Measurements from ENCODE around the gene DDX60. TPM values are rescaled to one million over a fixed set of nuclear protein-coding genes. Genes with fewer than 3 reads are reported as not detected.
"Not testable (repeated sequence)": the region's sequence is repeated elsewhere in the genome, so short reads cannot be mapped to it uniquely, and the experiment has no call there.

The DDX60 gene
- total and polyA plus RNA-seq, 4 donors, result 4.3 to 24.4 (median 13.1) TPM

- no peak for ATAC-seq (ENCODE audit: low FRiP score)
Observed at GRCh38 chr4:168337550-168337940, 19.0 kb upstream of the DDX60 start.

GRCh38 chr4:168336837-168337549, 18.4 kb upstream of the DDX60 start:
- ATAC-seq (ENCODE audit: low FRiP score) (no peak), DNase-seq (no peak)
- intact Hi-C loops (cut with DNase I), result no loop called here
- Histone ChIP-seq H3K4me1 (ENCODE audit: control insufficient read depth in 1 of 2, insufficient read depth in 2 of 2, low read length in 2 of 2) (no peaks in the 10 kb centered on the region), H3K36me3 (ENCODE audit: control insufficient read depth in 1 of 2, insufficient read depth in 2 of 2, low read length in 1 of 2) (no peaks in the 10 kb centered on the region), H3K9me3 (ENCODE audit: control insufficient read depth, low read length) (no peaks in the 10 kb centered on the region), H3K27me3 (ENCODE audit: control insufficient read depth in 1 of 2, insufficient read depth in 2 of 2, low read length in 1 of 2) (no peaks in the 10 kb centered on the region), H3K27ac (ENCODE audit: low read depth in 1 of 2, low read length in 2 of 2) (no peak overlapping the region), H3K4me3 (ENCODE audit: low read length in 2 of 2) (no peak overlapping the region)
- 71 to 72% methylated on average over 3 of the region's 3 CpGs for WGBS, 2 donors

More at GRCh38 chr4:168337550-168337940, 19.0 kb upstream of the DDX60 start:
- 45 to 55% methylated on average over 3 of the region's 3 CpGs for whole genome bisulfite sequencing, 2 donors
- no peak for DNase-seq
- Histone ChIP-seq H3K9me3 (ENCODE audit: control insufficient read depth, low read length) (no peaks in the 10 kb centered on the region), H3K27ac (ENCODE audit: low read depth in 1 of 2, low read length in 2 of 2) (no peak overlapping the region), H3K4me1 (ENCODE audit: control insufficient read depth in 1 of 2, insufficient read depth in 2 of 2, low read length in 2 of 2) (no peaks in the 10 kb centered on the region), H3K36me3 (ENCODE audit: control insufficient read depth in 1 of 2, insufficient read depth in 2 of 2, low read length in 1 of 2) (no peaks in the 10 kb centered on the region), H3K4me3 (ENCODE audit: low read length in 2 of 2) (no peak overlapping the region), H3K27me3 (ENCODE audit: control insufficient read depth in 1 of 2, insufficient read depth in 2 of 2, low read length in 1 of 2) (no peaks in the 10 kb centered on the region)
- intact Hi-C loops (cut with DNase I), result no loop called here

- Histone ChIP-seq H3K27ac (ENCODE audit: low read depth in 1 of 2, low read length in 2 of 2) (no peak overlapping the region), H3K27me3 (ENCODE audit: control insufficient read depth in 1 of 2, insufficient read depth in 2 of 2, low read length in 1 of 2) (no peaks in the 10 kb centered on the region), H3K4me3 (ENCODE audit: low read length in 2 of 2) (no peak overlapping the region), H3K9me3 (ENCODE audit: control insufficient read depth, low read length) (no peaks in the 10 kb centered on the region), H3K36me3 (ENCODE audit: control insufficient read depth in 1 of 2, insufficient read depth in 2 of 2, low read length in 1 of 2) (no peaks in the 10 kb centered on the region), H3K4me1 (ENCODE audit: control insufficient read depth in 1 of 2, insufficient read depth in 2 of 2, low read length in 2 of 2) (no peaks in the 10 kb centered on the region)
- intact Hi-C loops (cut with DNase I), result no loop called here
- no peak for DNase-seq
- no peak for ATAC-seq (ENCODE audit: low FRiP score)
Observed at GRCh38 chr4:168335621-168336020, 17.1 kb upstream of the DDX60 start.

- 61 to 70% methylated on average over 1 of the region's 1 CpG for WGBS, 2 donors
- Histone ChIP-seq H3K4me3 (ENCODE audit: low read length in 2 of 2) (no peak overlapping the region), H3K27me3 (ENCODE audit: control insufficient read depth in 1 of 2, insufficient read depth in 2 of 2, low read length in 1 of 2) (no peaks in the 10 kb centered on the region), H3K4me1 (ENCODE audit: control insufficient read depth in 1 of 2, insufficient read depth in 2 of 2, low read length in 2 of 2) (no peaks in the 10 kb centered on the region), H3K27ac (ENCODE audit: low read depth in 1 of 2, low read length in 2 of 2) (no peak overlapping the region), H3K9me3 (ENCODE audit: control insufficient read depth, low read length) (no peaks in the 10 kb centered on the region), H3K36me3 (ENCODE audit: control insufficient read depth in 1 of 2, insufficient read depth in 2 of 2, low read length in 1 of 2) (no peaks in the 10 kb centered on the region)
- no peak for DNase-seq
- ATAC-seq (ENCODE audit: low FRiP score), result no peak
- intact Hi-C loops (cut with DNase I), result no loop called here
Observed at GRCh38 chr4:168334053-168334452, 15.5 kb upstream of the DDX60 start.

DNA sequence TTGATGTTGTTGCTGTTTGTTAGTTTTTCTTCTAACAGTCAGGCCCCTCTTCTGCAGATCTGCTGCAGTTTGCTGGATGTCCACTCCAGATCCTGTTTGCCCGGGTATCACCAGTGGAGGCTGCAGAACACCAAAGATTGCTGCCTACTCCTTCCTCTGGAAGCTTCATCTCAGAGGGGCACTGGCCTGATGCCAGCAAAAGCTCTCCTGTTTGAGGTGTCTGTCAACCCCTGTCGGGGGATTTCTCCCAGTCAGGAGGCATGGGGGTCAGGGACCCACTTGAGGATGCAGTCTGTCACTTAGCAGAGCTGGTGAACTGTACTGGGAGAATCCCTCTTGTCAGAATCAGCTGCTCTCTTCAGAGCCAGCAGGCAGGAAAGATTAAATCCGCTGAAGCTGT, 12.0 kb upstream of the DDX60 start:
- H3K27me3 ChIP-seq (ENCODE audit: control insufficient read depth in 1 of 2, insufficient read depth in 2 of 2, low read length in 1 of 2); H3K36me3 ChIP-seq (ENCODE audit: control insufficient read depth in 1 of 2, insufficient read depth in 2 of 2, low read length in 1 of 2); ATAC-seq (ENCODE audit: low FRiP score); H3K4me3 ChIP-seq (ENCODE audit: low read length in 2 of 2); H3K4me1 ChIP-seq (ENCODE audit: control insufficient read depth in 1 of 2, insufficient read depth in 2 of 2, low read length in 2 of 2); H3K27ac ChIP-seq (ENCODE audit: low read depth in 1 of 2, low read length in 2 of 2); DNase-seq; intact Hi-C loops (cut with DNase I); H3K9me3 ChIP-seq (ENCODE audit: control insufficient read depth, low read length): not testable (repeated sequence)
- 44 to 63% methylated on average over 3 of the region's 3 CpGs for WGBS, 2 donors

- intact Hi-C loops (cut with DNase I), result no loop called here
- WGBS, 2 donors, result 59 to 67% methylated on average over 4 of the region's 4 CpGs
- no peak for DNase-seq
- Histone ChIP-seq H3K27ac (ENCODE audit: low read depth in 1 of 2, low read length in 2 of 2) (no peak overlapping the region), H3K9me3 (ENCODE audit: control insufficient read depth, low read length) (no peaks in the 10 kb centered on the region), H3K27me3 (ENCODE audit: control insufficient read depth in 1 of 2, insufficient read depth in 2 of 2, low read length in 1 of 2) (no peaks in the 10 kb centered on the region), H3K4me3 (ENCODE audit: low read length in 2 of 2) (no peak overlapping the region), H3K36me3 (ENCODE audit: control insufficient read depth in 1 of 2, insufficient read depth in 2 of 2, low read length in 1 of 2) (no peaks in the 10 kb centered on the region), H3K4me1 (ENCODE audit: control insufficient read depth in 1 of 2, insufficient read depth in 2 of 2, low read length in 2 of 2) (no peaks in the 10 kb centered on the region)
- no peak for ATAC-seq (ENCODE audit: low FRiP score)
Observed at GRCh38 chr4:168325591-168325990, 7.0 kb upstream of the DDX60 start.

DNA sequence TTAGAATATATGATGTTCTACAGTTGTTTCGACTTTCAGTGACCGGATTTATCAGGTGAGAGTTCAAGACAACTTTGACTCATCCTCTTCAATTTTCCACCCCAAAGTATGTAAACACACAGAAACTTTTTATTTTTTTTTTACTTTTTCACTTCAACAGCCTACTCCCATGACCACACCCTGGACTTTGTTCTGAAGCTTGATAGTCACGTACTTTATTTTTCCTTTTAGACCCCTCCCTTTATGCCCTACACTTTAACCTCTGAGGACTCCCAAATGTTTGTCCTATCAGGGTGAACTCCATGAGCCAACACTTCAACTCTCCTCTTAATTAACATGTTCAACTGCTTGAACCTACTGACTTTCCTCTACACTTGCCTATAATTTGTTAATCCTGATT, 2.5 kb upstream of the DDX60 start:
- DNase-seq (no peak), ATAC-seq (ENCODE audit: low FRiP score) (no peak)
- intact Hi-C loops (cut with DNase I), result no loop called here
- Histone ChIP-seq H3K36me3 (ENCODE audit: control insufficient read depth in 1 of 2, insufficient read depth in 2 of 2, low read length in 1 of 2) (no peaks in the 10 kb centered on the region), H3K9me3 (ENCODE audit: control insufficient read depth, low read length) (no peaks in the 10 kb centered on the region), H3K27me3 (ENCODE audit: control insufficient read depth in 1 of 2, insufficient read depth in 2 of 2, low read length in 1 of 2) (no peaks in the 10 kb centered on the region), H3K27ac (ENCODE audit: low read depth in 1 of 2, low read length in 2 of 2) (no peak overlapping the region), H3K4me3 (ENCODE audit: low read length in 2 of 2) (no peak overlapping the region), H3K4me1 (ENCODE audit: control insufficient read depth in 1 of 2, insufficient read depth in 2 of 2, low read length in 2 of 2) (no peaks in the 10 kb centered on the region)
- 96% methylated on average over 3 of the region's 3 CpGs for WGBS, 2 donors

GRCh38 chr4:168319486-168320019, 1.0 kb upstream of the DDX60 start:
- no peak for DNase-seq
- intact Hi-C loops (cut with DNase I), result loop anchor here (2.0 to 5.0 kb wide), 2 partner anchors 161 to 163 kb away; partner anchors contain the start of gene DDX60L (in 2 of the 2)
- Histone ChIP-seq H3K27ac (ENCODE audit: low read depth in 1 of 2, low read length in 2 of 2) (no peak overlapping the region), H3K9me3 (ENCODE audit: control insufficient read depth, low read length) (no peaks in the 10 kb centered on the region), H3K36me3 (ENCODE audit: control insufficient read depth in 1 of 2, insufficient read depth in 2 of 2, low read length in 1 of 2) (no peaks in the 10 kb centered on the region), H3K27me3 (ENCODE audit: control insufficient read depth in 1 of 2, insufficient read depth in 2 of 2, low read length in 1 of 2) (no peaks in the 10 kb centered on the region), H3K4me3 (ENCODE audit: low read length in 2 of 2) (no peak overlapping the region), H3K4me1 (ENCODE audit: control insufficient read depth in 1 of 2, insufficient read depth in 2 of 2, low read length in 2 of 2) (no peaks in the 10 kb centered on the region)
- WGBS, 2 donors, result 58 to 67% methylated on average over 3 of the region's 3 CpGs
- no peak for ATAC-seq (ENCODE audit: low FRiP score)

DNA sequence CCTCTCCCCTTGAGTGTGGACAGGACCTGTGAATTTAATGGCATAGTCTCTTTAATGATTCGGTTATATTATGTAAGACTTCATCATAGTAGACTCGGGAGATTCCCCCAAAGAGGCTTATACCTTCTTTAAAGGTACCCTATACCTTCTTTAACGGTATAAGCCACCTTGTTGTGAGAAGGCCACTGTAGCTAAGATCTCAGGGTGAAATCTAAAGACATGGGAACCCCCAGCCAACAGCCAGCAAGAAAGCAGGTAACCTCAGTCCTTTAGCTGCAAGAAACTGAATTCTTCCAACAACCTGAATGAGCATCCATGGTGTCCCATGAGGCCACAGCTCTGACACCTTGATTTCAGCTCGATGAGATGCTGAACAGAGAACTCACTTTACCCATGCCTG, 931 bp downstream of the DDX60 start:
- WGBS, 2 donors, result 82 to 84% methylated on average over 4 of the region's 4 CpGs
- no peak for ATAC-seq (ENCODE audit: low FRiP score)
- intact Hi-C loops (cut with DNase I), result loop anchor here (2.0 to 5.0 kb wide), 2 partner anchors 163 to 165 kb away; partner anchors contain the start of gene DDX60L (in 2 of the 2)
- Histone ChIP-seq H3K36me3 (ENCODE audit: control insufficient read depth in 1 of 2, insufficient read depth in 2 of 2, low read length in 1 of 2) (no peaks in the 10 kb centered on the region), H3K4me1 (ENCODE audit: control insufficient read depth in 1 of 2, insufficient read depth in 2 of 2, low read length in 2 of 2) (no peaks in the 10 kb centered on the region), H3K9me3 (ENCODE audit: control insufficient read depth, low read length) (no peaks in the 10 kb centered on the region), H3K27me3 (ENCODE audit: control insufficient read depth in 1 of 2, insufficient read depth in 2 of 2, low read length in 1 of 2) (no peaks in the 10 kb centered on the region), H3K4me3 (ENCODE audit: low read length in 2 of 2) (peak overlapping the region; percentile 90 to 100), H3K27ac (ENCODE audit: low read depth in 1 of 2, low read length in 2 of 2) (no peak overlapping the region)
- DNase-seq, result no peak
